ENCODE results near the gene ZNF324. TPM values are rescaled to one million over a fixed set of nuclear protein-coding genes. Genes with fewer than 3 reads are reported as not detected.

Gene ZNF324
- total RNA-seq, 1 experiment from 2014 or later, result 11.3 TPM

- H3K9me2 ChIP-seq (ENCODE audit: insufficient read depth), result no peaks in the 10 kb centered on the region
- H2AFZ ChIP-seq (ENCODE audit: low read depth, low read length, poor library complexity, severe bottlenecking), result no peak overlapping the region
- no peaks in the 10 kb centered on the region for H3K36me3 ChIP-seq (ENCODE audit: control insufficient read depth in 1 of 2, insufficient read depth in 2 of 2, low read length in 2 of 2)
- H3K9me3 ChIP-seq (ENCODE audit: control insufficient read depth in 1 of 2, insufficient read depth in 1 of 2, low read depth in 1 of 2, low read length in 2 of 2), result no peaks in the 10 kb centered on the region
- DNase-seq (ENCODE audit: low read depth, low spot score), result no peak
- H3K4me3 ChIP-seq (replicated peaks in 1 of 2; ENCODE audit: low read depth in 1 of 2, low read length in 2 of 2), result no peak overlapping the region
- CTCF ChIA-PET, result no interaction called here
- H3K79me2 ChIP-seq (ENCODE audit: insufficient read depth, low read length), result peaks cover 15% of the 10 kb centered on the region
- H3K4me1 ChIP-seq (ENCODE audit: control insufficient read depth in 1 of 2, insufficient read depth in 2 of 2, low read length in 2 of 2), result peaks cover 6 to 15% of the 10 kb centered on the region in 2 experiments; a peak in 3 of 4 replicates
- intact Hi-C loops (cut with micrococcal nuclease), result no loop called here
- POLR2A ChIA-PET, result no interaction called here
- H3K9ac ChIP-seq (ENCODE audit: low read length), result no peak overlapping the region
- H3K27me3 ChIP-seq (ENCODE audit: insufficient read depth, low read length), result no peaks in the 10 kb centered on the region
- H3K4me2 ChIP-seq (ENCODE audit: low read length), result no peak overlapping the region
- TF ChIP-seq YY1 (IDR thresholded peaks at IDR 0.05; ENCODE audit: extremely low read depth, insufficient replicate concordance, low read depth, low read length) (no peak), JUND (IDR thresholded peaks at IDR 0.05) (no peak), CTCF (IDR thresholded peaks at IDR 0.05 in 2 of 3, conservative IDR thresholded peaks at IDR 0.05 in 1 of 3; ENCODE audit: borderline replicate concordance in 1 of 3, insufficient read depth in 1 of 3, low read depth in 2 of 3, low read length in 2 of 3) (no peak), SRF (IDR thresholded peaks at IDR 0.05; ENCODE audit: low read depth) (no peak), EGR1 (IDR thresholded peaks at IDR 0.05; ENCODE audit: low read depth) (no peak), ZFX (IDR thresholded peaks at IDR 0.05) (no peak), CBX3 (IDR thresholded peaks at IDR 0.05; ENCODE audit: low read depth) (no peak)
- TF ChIP-seq, protein P1, sequence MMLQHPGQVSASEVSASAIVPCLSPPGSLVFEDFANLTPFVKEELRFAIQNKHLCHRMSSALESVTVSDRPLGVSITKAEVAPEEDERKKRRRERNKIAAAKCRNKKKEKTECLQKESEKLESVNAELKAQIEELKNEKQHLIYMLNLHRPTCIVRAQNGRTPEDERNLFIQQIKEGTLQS (IDR thresholded peaks at IDR 0.05), result no peak
- TF ChIP-seq, protein P2, sequence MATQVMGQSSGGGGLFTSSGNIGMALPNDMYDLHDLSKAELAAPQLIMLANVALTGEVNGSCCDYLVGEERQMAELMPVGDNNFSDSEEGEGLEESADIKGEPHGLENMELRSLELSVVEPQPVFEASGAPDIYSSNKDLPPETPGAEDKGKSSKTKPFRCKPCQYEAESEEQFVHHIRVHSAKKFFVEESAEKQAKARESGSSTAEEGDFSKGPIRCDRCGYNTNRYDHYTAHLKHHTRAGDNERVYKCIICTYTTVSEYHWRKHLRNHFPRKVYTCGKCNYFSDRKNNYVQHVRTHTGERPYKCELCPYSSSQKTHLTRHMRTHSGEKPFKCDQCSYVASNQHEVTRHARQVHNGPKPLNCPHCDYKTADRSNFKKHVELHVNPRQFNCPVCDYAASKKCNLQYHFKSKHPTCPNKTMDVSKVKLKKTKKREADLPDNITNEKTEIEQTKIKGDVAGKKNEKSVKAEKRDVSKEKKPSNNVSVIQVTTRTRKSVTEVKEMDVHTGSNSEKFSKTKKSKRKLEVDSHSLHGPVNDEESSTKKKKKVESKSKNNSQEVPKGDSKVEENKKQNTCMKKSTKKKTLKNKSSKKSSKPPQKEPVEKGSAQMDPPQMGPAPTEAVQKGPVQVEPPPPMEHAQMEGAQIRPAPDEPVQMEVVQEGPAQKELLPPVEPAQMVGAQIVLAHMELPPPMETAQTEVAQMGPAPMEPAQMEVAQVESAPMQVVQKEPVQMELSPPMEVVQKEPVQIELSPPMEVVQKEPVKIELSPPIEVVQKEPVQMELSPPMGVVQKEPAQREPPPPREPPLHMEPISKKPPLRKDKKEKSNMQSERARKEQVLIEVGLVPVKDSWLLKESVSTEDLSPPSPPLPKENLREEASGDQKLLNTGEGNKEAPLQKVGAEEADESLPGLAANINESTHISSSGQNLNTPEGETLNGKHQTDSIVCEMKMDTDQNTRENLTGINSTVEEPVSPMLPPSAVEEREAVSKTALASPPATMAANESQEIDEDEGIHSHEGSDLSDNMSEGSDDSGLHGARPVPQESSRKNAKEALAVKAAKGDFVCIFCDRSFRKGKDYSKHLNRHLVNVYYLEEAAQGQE (IDR thresholded peaks at IDR 0.05; ENCODE audit: low read depth), result no peak
- H3K27ac ChIP-seq (ENCODE audit: low read depth, low read length), result no peak overlapping the region
- no TSS peak for BruUV-seq (replicated peaks)
- RAD21 ChIA-PET (ENCODE audit: low non-redundant PET in 1 of 2, low total read pairs in 2 of 2, uncharacterized antibody in 2 of 2, unreplicated experiment in 2 of 2), result no interaction called here
- no peak for ATAC-seq
- H4K20me1 ChIP-seq (ENCODE audit: insufficient read depth), result no peaks in the 10 kb centered on the region
Measured at GRCh38 chr19:58510084-58510862, 43.4 kb downstream of the ZNF324 start.

Data from HCT116 (cell line).